ENCODE data around the gene SYN1. TPM values are rescaled to one million over a fixed set of nuclear protein-coding genes. Genes with fewer than 3 reads are reported as not detected.
"Not testable (repeated sequence)": the region's sequence is repeated elsewhere in the genome, so short reads cannot be mapped to it uniquely, and the experiment has no call there.

The SYN1 gene
- polyA plus RNA-seq (2013, experiment 1 of 2) = 2.8 TPM
- 4.9 TPM for polyA plus RNA-seq (2013, experiment 2 of 2)

DNA sequence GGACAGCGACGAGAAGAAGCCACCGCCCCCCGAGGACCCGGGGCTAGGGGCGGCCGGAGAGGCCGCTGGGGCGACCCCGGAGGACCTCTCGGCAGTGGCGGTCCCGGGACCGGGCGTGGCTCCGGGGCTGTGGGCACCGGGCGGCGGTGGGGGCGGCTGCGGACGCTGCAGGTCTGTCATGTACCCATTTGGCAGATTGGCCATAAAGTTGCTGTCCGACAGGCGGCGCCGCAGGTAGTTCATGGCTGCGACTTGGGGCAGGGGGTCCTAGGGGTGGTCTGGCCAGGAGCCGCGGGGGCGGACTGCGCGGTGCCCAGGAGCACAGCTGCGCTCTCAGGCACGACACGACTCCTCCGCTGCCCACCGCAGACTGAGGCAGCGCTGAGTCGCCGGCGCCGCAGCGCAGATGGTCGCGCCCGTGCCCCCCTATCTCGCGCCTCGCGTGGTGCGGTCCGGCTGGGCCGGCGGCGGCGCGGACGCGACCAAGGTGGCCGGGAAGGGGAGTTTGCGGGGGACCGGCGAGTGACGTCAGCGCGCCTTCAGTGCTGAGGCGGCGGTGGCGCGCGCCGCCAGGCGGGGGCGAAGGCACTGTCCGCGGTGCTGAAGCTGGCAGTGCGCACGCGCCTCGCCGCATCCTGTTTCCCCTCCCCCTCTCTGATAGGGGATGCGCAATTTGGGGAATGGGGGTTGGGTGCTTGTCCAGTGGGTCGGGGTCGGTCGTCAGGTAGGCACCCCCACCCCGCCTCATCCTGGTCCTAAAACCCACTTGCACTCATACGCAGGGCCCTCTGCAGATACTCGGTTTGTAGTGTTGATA, at the start of gene SYN1:
TSS of gene SYN1 (minus strand) at position 372 of the 817 bp plus-strand sequence. CDS start at position 243, 129 bp downstream.
- no peaks in the 10 kb centered on the region for H3K4me1 ChIP-seq (ENCODE audit: control insufficient read depth, insufficient read depth, low read length, poor library complexity, severe bottlenecking)
- H3K36me3 ChIP-seq (ENCODE audit: control insufficient read depth, insufficient read depth, low read length) = no peaks in the 10 kb centered on the region
- peak within 1 kb of the TSS; percentile 25 for H3K4me3 ChIP-seq (ENCODE audit: extremely low read depth, insufficient read depth, low read length, poor library complexity, severe bottlenecking)
- 2 to 3% methylated on average over 26 to 46 of the region's 88 CpGs for WGBS, 2 experiments (ENCODE audit: insufficient coverage in 2 of 2)
- H3K27ac ChIP-seq (ENCODE audit: low read depth, low read length, severe bottlenecking) = no peak within 1 kb of the TSS
- no peaks in the 10 kb centered on the region for H3K9me3 ChIP-seq (ENCODE audit: control insufficient read depth, low read length)

DNA sequence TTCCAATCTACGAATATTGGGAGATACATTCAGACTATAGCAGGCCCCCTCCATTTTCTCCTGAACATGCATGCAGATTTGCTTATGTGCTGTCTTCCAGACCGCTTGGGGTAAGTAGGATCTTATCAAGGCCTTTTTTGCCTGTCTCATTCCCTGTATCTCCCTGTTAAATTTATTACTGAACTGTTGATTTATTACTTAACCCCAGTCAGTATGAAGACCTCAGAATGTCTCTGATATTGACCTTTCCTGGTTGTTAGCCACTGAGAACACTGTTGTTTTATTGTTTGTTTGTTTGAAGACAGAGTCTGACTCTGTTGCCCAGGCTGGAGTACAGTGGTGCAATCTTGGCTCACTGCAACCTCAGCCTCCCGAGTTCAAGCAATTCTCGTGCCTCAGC, 46.1 kb upstream of the SYN1 start:
- H3K36me3 ChIP-seq (ENCODE audit: control insufficient read depth, insufficient read depth, low read length) = not testable (repeated sequence)
- WGBS, 2 experiments (ENCODE audit: insufficient coverage in 2 of 2) = 76 to 94% methylated on average over 2 of the region's 4 CpGs

DNA sequence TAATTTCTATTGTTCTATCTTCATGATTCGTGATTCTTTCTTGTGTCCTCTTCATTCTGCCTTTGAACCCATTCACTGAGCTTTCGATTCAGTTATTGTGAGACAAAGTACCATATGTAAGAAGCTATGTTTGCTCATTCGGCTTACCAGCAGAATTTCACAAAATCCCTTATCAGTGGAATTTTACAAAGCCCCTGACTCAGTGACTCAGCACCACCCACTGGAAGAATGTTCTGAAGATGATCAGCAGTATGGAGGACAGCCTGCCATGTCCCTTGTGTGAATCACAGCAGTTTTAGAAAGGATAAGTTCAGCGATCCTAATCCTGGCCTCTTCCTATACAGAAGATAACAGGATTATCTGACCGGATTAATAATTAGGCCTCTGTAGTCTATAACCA, 45.1 kb upstream of the SYN1 start:
- peak overlapping the region; percentile 59 for H3K27ac ChIP-seq (ENCODE audit: low read depth, low read length, severe bottlenecking)

More for the DNA sequence above, 46.1 kb upstream of the SYN1 start:
- not testable (repeated sequence) for H3K9me3 ChIP-seq (ENCODE audit: control insufficient read depth, low read length); H3K4me3 ChIP-seq (ENCODE audit: extremely low read depth, insufficient read depth, low read length, poor library complexity, severe bottlenecking); H3K27ac ChIP-seq (ENCODE audit: low read depth, low read length, severe bottlenecking); H3K4me1 ChIP-seq (ENCODE audit: control insufficient read depth, insufficient read depth, low read length, poor library complexity, severe bottlenecking)

DNA sequence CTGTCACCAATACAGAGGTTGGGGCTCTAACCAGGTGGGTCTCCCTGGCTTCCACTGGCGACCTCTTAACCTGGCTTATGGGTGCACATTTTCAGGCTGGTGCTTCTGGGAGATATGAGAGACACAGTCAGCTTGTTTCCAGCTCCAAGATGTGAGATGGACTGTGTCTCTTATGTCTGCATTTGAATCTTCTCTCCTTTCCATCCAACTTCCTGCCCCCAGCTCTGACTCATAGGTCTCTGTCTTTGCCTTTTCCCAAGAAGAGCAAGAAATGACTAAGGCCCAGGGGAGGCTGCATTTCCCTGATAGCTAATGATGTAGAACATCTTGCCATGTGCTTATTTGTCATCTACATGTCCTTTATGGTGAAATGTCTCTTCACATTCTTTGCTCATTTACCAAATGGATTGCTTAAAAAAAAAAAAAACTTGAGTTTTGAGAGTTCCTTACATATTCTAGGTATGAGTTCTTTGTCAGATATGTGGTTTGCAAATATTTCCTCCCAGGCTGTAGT, 42.5 kb upstream of the SYN1 start:
- H3K27ac ChIP-seq (ENCODE audit: low read depth, low read length, severe bottlenecking) = peak overlapping the region; percentile 53
- no CpG with 5 or more reads among the region's 1 CpG for WGBS, 2 experiments (ENCODE audit: insufficient coverage in 2 of 2)
- H3K9me3 ChIP-seq (ENCODE audit: control insufficient read depth, low read length) = no peaks in the 10 kb centered on the region
- no peak overlapping the region for H3K4me3 ChIP-seq (ENCODE audit: extremely low read depth, insufficient read depth, low read length, poor library complexity, severe bottlenecking)
- peaks cover 3% of the 10 kb centered on the region for H3K4me1 ChIP-seq (ENCODE audit: control insufficient read depth, insufficient read depth, low read length, poor library complexity, severe bottlenecking)
- H3K36me3 ChIP-seq (ENCODE audit: control insufficient read depth, insufficient read depth, low read length) = peaks cover 6% of the 10 kb centered on the region

More for the DNA sequence above, 45.1 kb upstream of the SYN1 start:
- WGBS, 2 experiments (ENCODE audit: insufficient coverage in 2 of 2) = 60% methylated on average over 1 of the region's 5 CpGs; no CpG with 5 or more reads in 1 of the 2 experiments
- H3K4me3 ChIP-seq (ENCODE audit: extremely low read depth, insufficient read depth, low read length, poor library complexity, severe bottlenecking) = no peak overlapping the region
- no peaks in the 10 kb centered on the region for H3K36me3 ChIP-seq (ENCODE audit: control insufficient read depth, insufficient read depth, low read length)
- no peaks in the 10 kb centered on the region for H3K9me3 ChIP-seq (ENCODE audit: control insufficient read depth, low read length)
- peaks cover 3% of the 10 kb centered on the region for H3K4me1 ChIP-seq (ENCODE audit: control insufficient read depth, insufficient read depth, low read length, poor library complexity, severe bottlenecking)

DNA sequence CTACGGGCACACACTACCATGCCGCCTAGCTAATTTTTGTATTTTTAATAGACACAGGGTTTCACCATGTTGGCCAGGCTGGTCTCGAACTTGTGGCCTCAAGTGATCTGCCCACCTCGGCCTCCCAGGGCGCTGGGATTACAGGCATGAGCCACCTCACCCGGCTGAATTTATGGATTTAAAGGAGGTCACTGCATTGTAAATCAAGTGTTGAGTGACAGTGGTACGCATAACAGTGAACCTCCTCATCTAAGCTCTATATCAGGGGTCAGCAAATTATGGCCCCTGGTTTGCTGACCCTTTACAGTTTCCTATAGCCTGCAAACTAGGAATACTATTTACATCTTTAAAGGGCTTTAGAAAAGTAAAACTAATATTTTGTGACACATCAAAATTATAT, 41.9 kb upstream of the SYN1 start:
- 100% methylated on average over 1 of the region's 7 CpGs; no CpG with 5 or more reads in 1 of the 2 experiments for WGBS, 2 experiments (ENCODE audit: insufficient coverage in 2 of 2)

DNA sequence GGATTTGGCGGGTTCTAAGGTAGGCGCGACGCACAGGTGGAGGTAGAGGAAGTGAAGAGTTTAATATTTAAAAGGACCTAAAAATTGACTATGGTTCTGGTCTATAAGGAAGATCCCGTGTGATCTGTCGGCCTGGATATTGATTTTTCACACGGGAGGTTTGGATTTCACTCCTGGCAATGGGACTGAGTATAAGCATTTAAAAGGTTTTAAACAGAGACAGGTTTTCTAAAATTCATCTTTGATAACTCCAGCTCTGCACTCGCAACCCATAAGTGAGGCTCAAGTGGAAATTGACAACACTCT, 39.7 kb upstream of the SYN1 start:
- WGBS, 2 experiments (ENCODE audit: insufficient coverage in 2 of 2) = 40 to 57% methylated on average over 1 to 6 of the region's 8 CpGs
- Histone ChIP-seq H3K9me3 (ENCODE audit: control insufficient read depth, low read length) (no peaks in the 10 kb centered on the region), H3K27ac (ENCODE audit: low read depth, low read length, severe bottlenecking) (peak overlapping the region; percentile 97), H3K4me1 (ENCODE audit: control insufficient read depth, insufficient read depth, low read length, poor library complexity, severe bottlenecking) (peaks cover 3% of the 10 kb centered on the region), H3K4me3 (ENCODE audit: extremely low read depth, insufficient read depth, low read length, poor library complexity, severe bottlenecking) (peak overlapping the region; percentile 53), H3K36me3 (ENCODE audit: control insufficient read depth, insufficient read depth, low read length) (peaks cover 33% of the 10 kb centered on the region)

More for the DNA sequence above, 41.9 kb upstream of the SYN1 start:
- Histone ChIP-seq H3K4me3 (ENCODE audit: extremely low read depth, insufficient read depth, low read length, poor library complexity, severe bottlenecking) (no peak overlapping the region), H3K9me3 (ENCODE audit: control insufficient read depth, low read length) (no peaks in the 10 kb centered on the region), H3K4me1 (ENCODE audit: control insufficient read depth, insufficient read depth, low read length, poor library complexity, severe bottlenecking) (peaks cover 3% of the 10 kb centered on the region), H3K36me3 (ENCODE audit: control insufficient read depth, insufficient read depth, low read length) (peaks cover 13% of the 10 kb centered on the region), H3K27ac (ENCODE audit: low read depth, low read length, severe bottlenecking) (no peak overlapping the region)

DNA sequence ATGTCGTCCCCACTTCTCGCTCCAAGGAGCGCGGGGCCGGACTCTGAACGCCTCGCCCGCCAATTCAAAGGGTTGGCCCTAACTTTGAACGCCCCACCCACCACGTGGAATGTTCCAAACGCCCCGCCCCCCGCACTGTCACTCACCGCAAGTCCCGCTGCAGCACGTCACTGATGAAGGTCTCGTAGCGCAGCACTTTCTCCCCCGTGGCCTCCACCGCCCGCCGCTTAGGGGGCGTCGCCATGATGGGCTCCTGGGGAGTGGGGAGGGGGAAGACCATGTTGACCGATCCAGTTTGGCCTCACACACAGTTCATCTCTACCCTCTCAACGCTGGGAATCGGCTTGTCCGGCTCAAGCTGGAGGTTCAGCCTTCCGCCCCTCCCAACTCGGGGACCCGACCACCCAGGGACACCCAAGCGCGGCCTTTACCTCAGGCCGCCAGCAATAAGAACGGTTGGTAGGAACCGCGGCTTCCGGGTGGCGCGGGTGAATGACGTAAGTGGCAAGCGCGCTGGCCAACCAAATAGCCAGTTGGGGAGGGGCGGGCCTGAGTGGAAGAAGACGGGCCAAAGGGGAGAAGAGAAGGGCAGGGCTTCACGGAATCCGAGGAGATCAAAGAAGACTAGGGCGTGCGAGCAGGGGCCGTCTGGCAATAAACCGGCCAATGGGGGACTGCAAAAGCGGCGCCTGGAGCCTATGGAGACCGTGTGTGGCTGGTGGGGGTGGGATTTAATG, 39.2 kb upstream of the SYN1 start, which contains the start of gene UXT:
TSS of gene UXT (minus strand) at position 497 of the 737 bp plus-strand sequence. CDS start at position 244, 253 bp downstream.
- Histone ChIP-seq H3K36me3 (ENCODE audit: control insufficient read depth, insufficient read depth, low read length) (peaks cover 34% of the 10 kb centered on the region), H3K9me3 (ENCODE audit: control insufficient read depth, low read length) (no peaks in the 10 kb centered on the region), H3K4me3 (ENCODE audit: extremely low read depth, insufficient read depth, low read length, poor library complexity, severe bottlenecking) (peak within 1 kb of the TSS; percentile 53), H3K27ac (ENCODE audit: low read depth, low read length, severe bottlenecking) (peak within 1 kb of the TSS; percentile 97), H3K4me1 (ENCODE audit: control insufficient read depth, insufficient read depth, low read length, poor library complexity, severe bottlenecking) (peaks cover 3% of the 10 kb centered on the region)
- WGBS, 2 experiments (ENCODE audit: insufficient coverage in 2 of 2) = 1% methylated on average over 19 of the region's 54 CpGs; no CpG with 5 or more reads in 1 of the 2 experiments

DNA sequence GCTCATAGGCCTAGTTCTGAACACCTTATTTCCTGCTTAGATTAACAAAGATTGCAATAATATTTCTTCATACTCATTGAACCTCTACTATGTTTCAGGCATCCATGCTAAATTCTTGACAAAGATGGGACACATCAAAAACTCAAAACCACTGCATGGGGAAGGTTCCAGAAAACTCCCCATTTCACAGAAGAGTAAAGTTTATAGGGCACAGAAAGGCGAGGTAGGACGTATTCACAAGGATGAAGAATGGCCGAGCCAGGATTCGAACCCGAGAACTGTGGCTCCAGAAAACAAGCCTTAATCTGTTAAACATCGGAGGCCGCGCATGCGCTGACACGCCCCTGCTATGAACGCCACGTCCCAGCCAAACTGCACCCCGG, 38.6 kb upstream of the SYN1 start:
- peak overlapping the region; percentile 53 for H3K4me3 ChIP-seq (ENCODE audit: extremely low read depth, insufficient read depth, low read length, poor library complexity, severe bottlenecking)
- H3K36me3 ChIP-seq (ENCODE audit: control insufficient read depth, insufficient read depth, low read length) = peaks cover 37% of the 10 kb centered on the region
- no peaks in the 10 kb centered on the region for H3K9me3 ChIP-seq (ENCODE audit: control insufficient read depth, low read length)
- WGBS, 2 experiments (ENCODE audit: insufficient coverage in 2 of 2) = 0% methylated on average over 9 of the region's 13 CpGs; no CpG with 5 or more reads in 1 of the 2 experiments
- peaks cover 3% of the 10 kb centered on the region for H3K4me1 ChIP-seq (ENCODE audit: control insufficient read depth, insufficient read depth, low read length, poor library complexity, severe bottlenecking)
- H3K27ac ChIP-seq (ENCODE audit: low read depth, low read length, severe bottlenecking) = peak overlapping the region; percentile 97

DNA sequence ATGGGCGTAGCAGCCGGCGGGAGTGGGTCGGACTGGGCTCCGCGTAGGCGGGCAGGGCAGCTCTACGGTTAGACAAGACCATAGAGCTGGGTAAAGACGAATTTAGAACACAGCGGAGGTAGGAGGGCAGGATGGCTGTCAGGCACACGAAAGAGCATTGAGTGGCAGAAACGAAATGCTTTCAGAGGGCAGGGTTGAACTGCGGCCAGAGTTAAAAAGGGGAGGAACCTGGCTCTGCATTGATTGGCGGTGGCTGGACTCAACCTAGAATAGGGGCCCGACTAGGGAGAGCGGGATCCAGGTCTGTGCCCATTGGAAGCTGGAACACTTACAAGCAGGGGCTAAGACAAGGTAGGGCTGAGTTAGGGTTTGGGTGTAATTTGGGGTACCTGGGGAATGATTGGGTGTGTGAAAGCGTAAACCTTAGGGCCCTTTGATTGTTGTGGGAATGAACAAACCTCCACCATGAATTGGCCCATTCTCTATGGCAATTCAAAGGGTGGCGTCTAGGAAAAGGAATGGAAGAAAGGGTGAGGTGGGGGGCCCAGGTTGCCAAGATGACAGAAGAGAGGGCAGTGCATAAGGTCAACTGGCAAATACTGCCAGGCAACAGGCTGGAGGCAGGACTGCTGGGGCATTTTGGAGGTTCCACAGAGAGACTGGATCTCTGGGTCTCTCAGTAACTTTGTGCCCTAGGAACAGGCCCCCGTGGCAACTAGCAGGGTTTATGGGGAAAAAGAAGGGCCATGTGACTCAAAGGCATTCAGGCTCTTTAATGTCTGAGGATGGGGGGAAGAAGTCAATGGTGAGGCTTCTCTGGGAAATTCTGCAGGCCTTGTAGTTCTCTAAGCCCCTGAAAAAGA, 31.6 kb upstream of the SYN1 start:
- H3K4me1 ChIP-seq (ENCODE audit: control insufficient read depth, insufficient read depth, low read length, poor library complexity, severe bottlenecking) = peaks cover 5% of the 10 kb centered on the region
- H3K9me3 ChIP-seq (ENCODE audit: control insufficient read depth, low read length) = no peaks in the 10 kb centered on the region
- 0 to 9% methylated on average over 8 to 16 of the region's 19 CpGs for WGBS, 2 experiments (ENCODE audit: insufficient coverage in 2 of 2)
- H3K4me3 ChIP-seq (ENCODE audit: extremely low read depth, insufficient read depth, low read length, poor library complexity, severe bottlenecking) = peak overlapping the region; percentile 17
- H3K27ac ChIP-seq (ENCODE audit: low read depth, low read length, severe bottlenecking) = peak overlapping the region; percentile 18
- H3K36me3 ChIP-seq (ENCODE audit: control insufficient read depth, insufficient read depth, low read length) = peaks cover 26% of the 10 kb centered on the region
